ENCODE measurements around the gene NCOA6. TPM values are rescaled to one million over a fixed set of nuclear protein-coding genes. Genes with fewer than 3 reads are reported as not detected.

Gene NCOA6
- total RNA-seq, 1 experiment from 2014 or later = 9.8 TPM

GRCh38 chr20:34817801-34818200, 7.7 kb downstream of the NCOA6 start:
- intact Hi-C loops (cut with micrococcal nuclease) = no loop called here
- H3K9ac ChIP-seq (ENCODE audit: low read length) = no peak overlapping the region
- no peak overlapping the region for H3K27ac ChIP-seq (ENCODE audit: low read length)
- peaks cover 98% of the 10 kb centered on the region for H3K79me2 ChIP-seq (ENCODE audit: low read length)
- H3K9me3 ChIP-seq (ENCODE audit: low read length) = no peaks in the 10 kb centered on the region
- no peak for DNase-seq
- no peak overlapping the region for H2AFZ ChIP-seq (ENCODE audit: low read length)
- POLR2A ChIA-PET (ENCODE audit: unreplicated experiment) = interaction anchor here (0.5 kb wide), 1 partner anchor 38 kb away, joined by 3 read pairs; no protein-coding TSS in a partner anchor
- H4K20me1 ChIP-seq (ENCODE audit: low read length) = peaks cover 40% of the 10 kb centered on the region
- no peaks in the 10 kb centered on the region for H3K4me1 ChIP-seq (ENCODE audit: insufficient read depth, low read length)
- no peaks in the 10 kb centered on the region for H3K36me3 ChIP-seq (ENCODE audit: low read depth, low read length)
- no peak for ATAC-seq
- H3K4me3 ChIP-seq (ENCODE audit: low read length) = no peak overlapping the region
- H3K27me3 ChIP-seq (ENCODE audit: low read length) = no peaks in the 10 kb centered on the region
- H3K4me2 ChIP-seq (ENCODE audit: low read length) = no peak overlapping the region
- H3F3A ChIP-seq (ENCODE audit: low read length, unreplicated experiment) = no peaks in the 10 kb centered on the region
- H3K9me2 ChIP-seq (replicated peaks; ENCODE audit: low read length) = no peaks in the 10 kb centered on the region
- TF ChIP-seq EZH2phosphoT487 (IDR thresholded peaks at IDR 0.05; ENCODE audit: borderline replicate concordance, low read length) (no peak), EZH2 (IDR thresholded peaks at IDR 0.05; ENCODE audit: low read length, unreplicated experiment) (no peak), CTCF (conservative IDR thresholded peaks at IDR 0.05; ENCODE audit: low read depth, low read length) (no peak)
- CTCF ChIA-PET = interaction anchor here (0.5 kb wide), 1 partner anchor 52 kb away, joined by 4 read pairs; no protein-coding TSS in a partner anchor
- BruUV-seq (replicated peaks) = no TSS peak

GRCh38 chr20:34817072-34817471, 8.4 kb downstream of the NCOA6 start:
- Histone ChIP-seq H3K4me1 (ENCODE audit: insufficient read depth, low read length) (no peaks in the 10 kb centered on the region), H3K4me2 (ENCODE audit: low read length) (no peak overlapping the region), H3K9me3 (ENCODE audit: low read length) (no peaks in the 10 kb centered on the region), H3K36me3 (ENCODE audit: low read depth, low read length) (no peaks in the 10 kb centered on the region), H3K4me3 (ENCODE audit: low read length) (no peak overlapping the region), H3F3A (ENCODE audit: low read length, unreplicated experiment) (no peaks in the 10 kb centered on the region), H2AFZ (ENCODE audit: low read length) (no peak overlapping the region), H3K27me3 (ENCODE audit: low read length) (no peaks in the 10 kb centered on the region), H3K27ac (ENCODE audit: low read length) (no peak overlapping the region), H3K9me2 (replicated peaks; ENCODE audit: low read length) (no peaks in the 10 kb centered on the region), H4K20me1 (ENCODE audit: low read length) (peaks cover 32% of the 10 kb centered on the region), H3K9ac (ENCODE audit: low read length) (no peak overlapping the region), H3K79me2 (ENCODE audit: low read length) (peaks cover 98% of the 10 kb centered on the region)
- no TSS peak for BruUV-seq (replicated peaks)
- ATAC-seq (no peak), DNase-seq (no peak)
- CTCF ChIA-PET = interaction anchor here (0.5 kb wide), 1 partner anchor 52 kb away, joined by 4 read pairs; no protein-coding TSS in a partner anchor
- intact Hi-C loops (cut with micrococcal nuclease) = no loop called here
- no peak for TF ChIP-seq EZH2phosphoT487 (IDR thresholded peaks at IDR 0.05; ENCODE audit: borderline replicate concordance, low read length)
- no peak for TF ChIP-seq CTCF (conservative IDR thresholded peaks at IDR 0.05; ENCODE audit: low read depth, low read length)
- TF ChIP-seq EZH2 (IDR thresholded peaks at IDR 0.05; ENCODE audit: low read length, unreplicated experiment) = no peak
- POLR2A ChIA-PET (ENCODE audit: unreplicated experiment) = no interaction called here

- TF ChIP-seq EZH2phosphoT487 (IDR thresholded peaks at IDR 0.05; ENCODE audit: borderline replicate concordance, low read length) = no peak
- no peak for TF ChIP-seq EZH2 (IDR thresholded peaks at IDR 0.05; ENCODE audit: low read length, unreplicated experiment)
- no peak for TF ChIP-seq CTCF (conservative IDR thresholded peaks at IDR 0.05; ENCODE audit: low read depth, low read length)
- Histone ChIP-seq H3K9me2 (replicated peaks; ENCODE audit: low read length) (no peaks in the 10 kb centered on the region), H3K36me3 (ENCODE audit: low read depth, low read length) (no peaks in the 10 kb centered on the region), H3K4me1 (ENCODE audit: insufficient read depth, low read length) (no peaks in the 10 kb centered on the region), H3F3A (ENCODE audit: low read length, unreplicated experiment) (no peaks in the 10 kb centered on the region), H3K4me3 (ENCODE audit: low read length) (no peak overlapping the region), H3K9ac (ENCODE audit: low read length) (no peak overlapping the region), H2AFZ (ENCODE audit: low read length) (no peak overlapping the region), H3K9me3 (ENCODE audit: low read length) (no peaks in the 10 kb centered on the region), H3K79me2 (ENCODE audit: low read length) (peaks cover 96% of the 10 kb centered on the region), H4K20me1 (ENCODE audit: low read length) (peaks cover 35% of the 10 kb centered on the region; the same call in 1 of the 2 replicates), H3K27me3 (ENCODE audit: low read length) (no peaks in the 10 kb centered on the region), H3K27ac (ENCODE audit: low read length) (no peak overlapping the region), H3K4me2 (ENCODE audit: low read length) (no peak overlapping the region)
- DNase-seq (no peak), ATAC-seq (no peak)
- POLR2A ChIA-PET (ENCODE audit: unreplicated experiment) = no interaction called here
- intact Hi-C loops (cut with micrococcal nuclease) = no loop called here
- CTCF ChIA-PET = no interaction called here
- no TSS peak for BruUV-seq (replicated peaks)
Measured at GRCh38 chr20:34815636-34816035, 9.8 kb downstream of the NCOA6 start.

Measured in PC-3 (cell line).